Inferior parietal cortex (tissue), 1 donor: ENCODE measurements around the gene PHF20.
A peak's percentile ranks its signal among the peaks of the same experiment; 100 is the strongest.
"Not testable (repeated sequence)": the region's sequence is repeated elsewhere in the genome, so short reads cannot be mapped to it uniquely, and the experiment has no call there.

Source experiments
- DNase-seq: peaks from one replicate; pipeline ENCODE4 v3.0.0-alpha.2; 2016; ENCODE audit errors: extremely low spot score

The PHF20 gene

GRCh38 chr20:35974256-35974655 lies 202.4 kb downstream of the PHF20 start:
- DNase-seq, result no peak

GRCh38 chr20:35975576-35976373 lies 204.0 kb downstream of the PHF20 start:
- no peak for DNase-seq

GRCh38 chr20:35978041-35978513 lies 206.3 kb downstream of the PHF20 start:
- no peak for DNase-seq

- DNase-seq, result no peak
These were observed 207.7 kb downstream of the PHF20 start for GRCh38 chr20:35979544-35979943.

GRCh38 chr20:35981969-35982368 lies 210.2 kb downstream of the PHF20 start:
- no peak for DNase-seq

GRCh38 chr20:35984382-35984781 lies 212.6 kb downstream of the PHF20 start:
- DNase-seq, result no peak

- DNase-seq, result no peak
These were observed 214.0 kb downstream of the PHF20 start for GRCh38 chr20:35985806-35986205.

GRCh38 chr20:35988910-35989463 lies 217.2 kb downstream of the PHF20 start:
- DNase-seq, result no peak

GRCh38 chr20:35991142-35991771 lies 219.4 kb downstream of the PHF20 start:
- DNase-seq, result no peak

GRCh38 chr20:35992713-35993335 lies 221.0 kb downstream of the PHF20 start:
- DNase-seq, result peak; percentile 86

- peak; percentile 73 for DNase-seq
These were observed 223.2 kb downstream of the PHF20 start for GRCh38 chr20:35994994-35995453.

- DNase-seq, result not testable (repeated sequence)
These were observed 224.7 kb downstream of the PHF20 start for GRCh38 chr20:35996492-35996891.
